H9 (cell line): Measurements from ENCODE around the gene ENOX2. TPM values are rescaled to one million over a fixed set of nuclear protein-coding genes. Genes with fewer than 3 reads are reported as not detected.
"Not testable (repeated sequence)": the region's sequence is repeated elsewhere in the genome, so short reads cannot be mapped to it uniquely, and the experiment has no call there.

ENCODE experiments used
- DNase-seq: peaks from one replicate; pipeline ENCODE4 v3.0.0-alpha.2; 2017
- H2AFZ ChIP-seq: one replicate; pipeline ENCODE4 v1.6.1; 2013; ENCODE audit warnings: mild to moderate bottlenecking, low read length, control low read depth, moderate library complexity
- H2AK5ac ChIP-seq: 2 replicates; pipeline ENCODE4 v1.6.1; 2013; ENCODE audit warnings: low read length, control low read depth, mixed read lengths; ENCODE audit not compliant: insufficient read length
- H2BK120ac ChIP-seq: one replicate; pipeline ENCODE4 v1.6.1; 2013; ENCODE audit warnings: low read depth, mild to moderate bottlenecking, low read length, control low read depth, inconsistent platforms; ENCODE audit not compliant: poor library complexity, severe bottlenecking
- H2BK12ac ChIP-seq: 2 replicates; pipeline ENCODE4 v1.6.1; 2013; ENCODE audit warnings: low read length, control low read depth, mixed read lengths, low read depth; ENCODE audit not compliant: insufficient read length
- H2BK15ac ChIP-seq: 2 replicates; pipeline ENCODE4 v1.6.1; 2013; ENCODE audit warnings: low read depth, low read length, control low read depth
- H2BK20ac ChIP-seq: one replicate; pipeline ENCODE4 v1.6.1; 2013; ENCODE audit warnings: low read depth, mild to moderate bottlenecking, low read length, control low read depth, inconsistent platforms; ENCODE audit not compliant: poor library complexity, severe bottlenecking
- H2BK5ac ChIP-seq: 2 replicates; pipeline ENCODE4 v1.6.1; 2013; ENCODE audit warnings: low read length, control low read depth, mixed read lengths; ENCODE audit not compliant: insufficient read length
- H3K14ac ChIP-seq: 2 replicates; pipeline ENCODE4 v1.6.1; 2013; ENCODE audit warnings: low read length, control low read depth; ENCODE audit not compliant: insufficient read depth
- H3K18ac ChIP-seq: 2 replicates; pipeline ENCODE4 v1.6.1; 2013; ENCODE audit warnings: low read depth, mild to moderate bottlenecking, mixed read lengths, low read length, control low read depth; ENCODE audit not compliant: insufficient read length
- H3K23ac ChIP-seq: 2 replicates; pipeline ENCODE4 v1.6.1; 2013; ENCODE audit warnings: low read length, control low read depth, mixed read lengths, low read depth; ENCODE audit not compliant: insufficient read length
- H3K23me2 ChIP-seq: 2 replicates; pipeline ENCODE4 v1.6.1; 2013; ENCODE audit warnings: low read depth, mild to moderate bottlenecking, mixed read lengths, low read length, control low read depth; ENCODE audit not compliant: insufficient read length, poor library complexity, severe bottlenecking
- H3K27ac ChIP-seq: 2 replicates; pipeline ENCODE4 v1.5.1; 2013; ENCODE audit warnings: low read length, control low read depth, mixed read lengths, low read depth; ENCODE audit not compliant: insufficient read length
- H3K27me3 ChIP-seq: 2 replicates; pipeline ENCODE4 v1.6.1; 2013; ENCODE audit warnings: low read length, control low read depth, inconsistent platforms; ENCODE audit not compliant: insufficient read depth
- H3K4ac ChIP-seq: 2 replicates; pipeline ENCODE4 v1.6.1; 2013; ENCODE audit warnings: low read depth, mild to moderate bottlenecking, control low read depth, inconsistent platforms, low read length, moderate library complexity
- H3K4me1 ChIP-seq: 2 replicates; pipeline ENCODE4 v1.6.1; 2013; ENCODE audit warnings: low read length, control low read depth, inconsistent platforms; ENCODE audit not compliant: insufficient read depth
- H3K4me2 ChIP-seq: 2 replicates; pipeline ENCODE4 v1.6.1; 2013; ENCODE audit warnings: low read length, control low read depth, mixed read lengths; ENCODE audit not compliant: insufficient read length, insufficient read depth
- H3K56ac ChIP-seq: 2 replicates; pipeline ENCODE4 v1.6.1; 2013; ENCODE audit warnings: low read depth, mild to moderate bottlenecking, mixed read lengths, low read length, control low read depth; ENCODE audit not compliant: insufficient read length
- H3K79me1 ChIP-seq: 2 replicates; pipeline ENCODE4 v1.6.1; 2013; ENCODE audit warnings: low read depth, mild to moderate bottlenecking, moderate library complexity, low read length, control low read depth, inconsistent platforms; ENCODE audit not compliant: insufficient read depth, poor library complexity, severe bottlenecking
- H3K79me2 ChIP-seq: 2 replicates; pipeline ENCODE4 v1.6.1; 2013; ENCODE audit warnings: low read length, control low read depth, inconsistent platforms; ENCODE audit not compliant: insufficient read depth
- H3K9ac ChIP-seq: 2 replicates; pipeline ENCODE4 v1.6.1; 2013; ENCODE audit warnings: low read length, control low read depth, mixed read lengths; ENCODE audit not compliant: insufficient read length; ENCODE audit errors: extremely low read depth
- H3K9me3 ChIP-seq: one replicate; pipeline ENCODE4 v1.6.1; 2013; ENCODE audit warnings: low read depth, low read length, inconsistent platforms; ENCODE audit not compliant: control insufficient read depth
- H3T11ph ChIP-seq: one replicate; pipeline ENCODE4 v1.6.1; 2013; ENCODE audit warnings: mild to moderate bottlenecking, low read length, control low read depth, inconsistent platforms
- H4K20me1 ChIP-seq: one replicate; pipeline ENCODE4 v1.6.1; 2013; ENCODE audit not compliant: control insufficient read depth, insufficient read length, insufficient read depth
- H4K5ac ChIP-seq: 2 replicates; pipeline ENCODE4 v1.6.1; 2013; ENCODE audit warnings: low read depth, mild to moderate bottlenecking, mixed read lengths, low read length, control low read depth; ENCODE audit not compliant: insufficient read length
- H4K8ac ChIP-seq: replicated peaks from 2 replicates; pipeline ENCODE4 v1.6.1; 2013; ENCODE audit warnings: low read length, control low read depth, mixed read lengths, low read depth; ENCODE audit not compliant: insufficient read length
- H4K91ac ChIP-seq: 2 replicates; pipeline ENCODE4 v1.6.1; 2013; ENCODE audit warnings: low read depth, mild to moderate bottlenecking, moderate library complexity, mixed read lengths, low read length, control low read depth; ENCODE audit not compliant: insufficient read length
- H3K27ac Mint-ChIP-seq, 3 experiments: 2 replicates in 2 of 3; 3 replicates in 1 of 3; pipeline ENCODE4 v1.8.0; 2020 to 2021; ENCODE audit warnings: mixed read lengths in 3 of 3, mild to moderate bottlenecking in 1 of 3, moderate library complexity in 1 of 3
- H3K27me3 Mint-ChIP-seq: 2 replicates; pipeline ENCODE4 v1.8.0; 2021; ENCODE audit warnings: low read depth, mild to moderate bottlenecking, moderate library complexity, mixed read lengths
- H3K36me3 Mint-ChIP-seq, 3 experiments: 2 replicates in 2 of 3; 3 replicates in 1 of 3; pipeline ENCODE4 v1.8.0; 2020 to 2021; ENCODE audit warnings: low read depth in 3 of 3, mixed read lengths in 3 of 3; ENCODE audit not compliant: insufficient read depth in 1 of 3
- H3K4me1 Mint-ChIP-seq, 2 experiments: 2 replicates each; pipeline ENCODE4 v1.8.0; 2020; ENCODE audit warnings: mixed read lengths in 2 of 2
- H3K4me3 Mint-ChIP-seq, 2 experiments: 2 replicates in 1 of 2; 3 replicates in 1 of 2; pipeline ENCODE4 v1.8.0; 2020 to 2021; ENCODE audit warnings: mild to moderate bottlenecking in 2 of 2, mixed read lengths in 2 of 2, moderate library complexity in 1 of 2
- H3K9me3 Mint-ChIP-seq, 2 experiments: 2 replicates in 1 of 2; 3 replicates in 1 of 2; pipeline ENCODE4 v1.8.0; 2020; ENCODE audit warnings: mild to moderate bottlenecking in 2 of 2, mixed read lengths in 2 of 2, moderate library complexity in 1 of 2
- CTCF ChIP-seq: fragments of 200-600 bp; sonication (generic); conservative IDR thresholded peaks from 3 replicates; pipeline ENCODE4 v1.8.0; 2021; ENCODE audit warnings: antibody characterized with exemption, mild to moderate bottlenecking
- WGBS: extraction: QIAGEN DNeasy Blood & Tissue Kit; methylation state at CpG from one replicate; pipeline ENCODE4 v1.1.7; 2013; ENCODE audit warnings: missing lambda C conversion rate, low lambda C conversion rate, mixed read lengths; ENCODE audit not compliant: insufficient read length; ENCODE audit errors: extremely low coverage; 5-methylcytosine and 5-hydroxymethylcytosine counted together
- total RNA-seq: library from RNA; stranded (reverse); gene quantifications from 2 replicates; pipeline ENCODE4 v1.2.1, GENCODE V29; 2021

ENOX2 gene
- total RNA-seq, 1 experiment from 2014 or later = 17.7 TPM

GRCh38 chrX:130825525-130825924 lies 77.5 kb downstream of the ENOX2 start:
- H3K9me3 ChIP-seq = no peaks in the 10 kb centered on the region
- no peaks in the 10 kb centered on the region for H3K79me2 ChIP-seq
- WGBS = no CpG with 5 or more reads among the region's 2 CpGs
- Mint-ChIP-seq H3K27me3 (no peaks in the 10 kb centered on the region), H3K36me3 (peaks cover 0 to 1% (median 0%) of the 10 kb centered on the region in 3 experiments; a peak in 1 of 7 replicates), H3K4me3 (no peak overlapping the region), H3K4me1 (peaks cover 2 to 3% of the 10 kb centered on the region in 2 experiments; a peak in 3 of 4 replicates), H3K27ac (no peak overlapping the region), H3K9me3 (peaks cover 0 to 2% of the 10 kb centered on the region in 2 experiments; a peak in 3 of 5 replicates)
- H3K4me1 ChIP-seq = no peaks in the 10 kb centered on the region
- H4K5ac ChIP-seq = no peak overlapping the region
- no peak overlapping the region for H3K18ac ChIP-seq
- no peaks in the 10 kb centered on the region for H3K79me1 ChIP-seq
- H4K20me1 ChIP-seq = no peaks in the 10 kb centered on the region
- H4K8ac ChIP-seq = no peak overlapping the region
- H2AK5ac ChIP-seq = no peak overlapping the region
- H3K56ac ChIP-seq = no peak overlapping the region
- no peaks in the 10 kb centered on the region for H3K23me2 ChIP-seq
- H2BK12ac ChIP-seq = no peak overlapping the region
- H3K4me2 ChIP-seq = no peak overlapping the region
- H2BK15ac ChIP-seq = no peak overlapping the region
- no peak overlapping the region for H2BK20ac ChIP-seq
- no peak for TF ChIP-seq CTCF
- H2AFZ ChIP-seq = no peak overlapping the region
- H3K27me3 ChIP-seq = no peaks in the 10 kb centered on the region
- H3K4ac ChIP-seq = no peak overlapping the region
- H3K27ac ChIP-seq = no peak overlapping the region
- H4K91ac ChIP-seq = no peak overlapping the region
- H3K23ac ChIP-seq = no peak overlapping the region
- H3K9ac ChIP-seq = no peak overlapping the region
- no peak for DNase-seq
- no peak overlapping the region for H3K14ac ChIP-seq
- no peak overlapping the region for H2BK5ac ChIP-seq
- H2BK120ac ChIP-seq = no peak overlapping the region
- H3T11ph ChIP-seq = no peak overlapping the region

- not testable (repeated sequence) for H3K27ac Mint-ChIP-seq, H2AK5ac ChIP-seq, H3K4me3 Mint-ChIP-seq, H3K9me3 ChIP-seq, H4K5ac ChIP-seq, H3K4me2 ChIP-seq, H3K14ac ChIP-seq, H4K91ac ChIP-seq, H3T11ph ChIP-seq, H2BK120ac ChIP-seq, H2AFZ ChIP-seq, H2BK20ac ChIP-seq, H3K23me2 ChIP-seq, H3K4ac ChIP-seq, H3K27ac ChIP-seq, H3K56ac ChIP-seq, H3K27me3 ChIP-seq, H4K8ac ChIP-seq, H3K4me1 ChIP-seq, H3K9ac ChIP-seq, H2BK15ac ChIP-seq, H3K27me3 Mint-ChIP-seq, H3K4me1 Mint-ChIP-seq, H3K79me2 ChIP-seq, H3K18ac ChIP-seq, H2BK5ac ChIP-seq, H3K79me1 ChIP-seq, DNase-seq, H2BK12ac ChIP-seq, H3K23ac ChIP-seq, H4K20me1 ChIP-seq
- WGBS = no CpG with 5 or more reads among the region's 4 CpGs
- H3K36me3 Mint-ChIP-seq = peaks cover 7 to 15% (median 10%) of the 10 kb centered on the region in 3 experiments; a peak in 6 of 7 replicates
- H3K9me3 Mint-ChIP-seq = peaks cover 17 to 19% of the 10 kb centered on the region in 2 experiments
These were observed 83.6 kb downstream of the ENOX2 start for GRCh38 chrX:130819367-130819766.
